Measurements from ENCODE around the gene TSPOAP1.
"Not testable (repeated sequence)": the region's sequence is repeated elsewhere in the genome, so short reads cannot be mapped to it uniquely, and the experiment has no call there.

Gene TSPOAP1

DNA sequence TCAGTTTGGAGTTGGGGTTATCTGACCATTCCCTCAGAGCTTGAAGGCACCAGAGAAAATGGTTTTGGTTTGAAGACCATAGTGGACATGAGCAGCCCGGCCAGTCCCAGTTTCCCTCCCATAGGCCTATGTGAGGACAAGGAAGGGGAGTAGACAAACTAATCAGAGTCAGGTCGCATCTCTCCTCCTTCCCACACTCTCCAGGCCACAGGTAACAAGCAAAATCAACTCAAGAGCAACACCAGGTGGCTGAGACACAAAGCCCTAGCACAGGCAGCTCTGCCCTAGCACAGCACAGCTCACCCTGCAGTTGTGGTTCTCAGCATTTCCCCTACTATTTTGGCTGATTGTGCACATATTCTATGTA, 16.2 kb upstream of the TSPOAP1 start:
- Histone ChIP-seq H3K9ac (ENCODE audit: low read depth, low read length) (no peak overlapping the region), H3K4me1 (ENCODE audit: control insufficient read depth, insufficient read depth, low read length) (peaks cover under 1% of the 10 kb centered on the region), H3K4me3 (ENCODE audit: low read depth, low read length) (no peak overlapping the region), H3K36me3 (ENCODE audit: control insufficient read depth, insufficient read depth, low read length) (peaks cover 43% of the 10 kb centered on the region), H3K9me3 (ENCODE audit: control insufficient read depth, insufficient read depth, low read length) (no peaks in the 10 kb centered on the region), H3K27me3 (ENCODE audit: control insufficient read depth, insufficient read depth, low read length) (no peaks in the 10 kb centered on the region)

DNA sequence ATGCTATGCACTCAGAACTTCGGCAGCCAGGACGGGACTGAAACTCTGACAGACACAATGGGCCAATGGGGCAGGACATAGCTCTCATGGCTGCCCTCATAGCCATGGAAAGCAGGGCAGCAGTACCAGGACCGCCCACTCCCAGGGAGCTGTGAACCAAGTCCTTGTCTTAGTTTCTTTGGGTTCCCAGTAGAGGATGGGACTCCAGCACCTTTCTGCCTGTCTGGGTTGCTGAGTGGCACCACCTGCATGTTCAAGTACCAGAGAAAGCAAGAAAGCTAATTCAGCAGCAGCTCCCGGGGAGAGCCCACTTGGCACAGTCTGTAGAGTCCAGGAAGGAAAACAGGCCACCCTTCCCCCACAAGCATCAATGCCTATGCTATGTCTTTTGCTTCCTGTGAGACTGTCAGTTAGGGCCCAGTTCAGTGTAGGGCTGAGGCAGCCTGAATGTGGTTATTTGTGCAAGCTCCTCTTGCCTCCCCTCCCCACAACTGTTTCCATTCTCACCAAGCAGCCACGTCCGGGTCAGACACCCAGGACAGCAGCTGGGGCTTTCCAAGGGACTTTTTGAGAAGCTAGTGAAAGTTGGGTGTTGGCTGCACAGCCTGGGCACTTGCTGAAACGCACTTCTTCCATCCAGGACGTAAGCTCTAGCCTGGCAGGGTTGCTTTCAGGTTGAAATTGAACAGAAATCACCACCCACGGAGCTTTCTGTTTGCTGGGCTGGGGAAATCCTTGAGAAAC, 15.6 kb upstream of the TSPOAP1 start:
- Histone ChIP-seq H3K4me1 (ENCODE audit: control insufficient read depth, insufficient read depth, low read length) (peaks cover 6% of the 10 kb centered on the region), H3K27me3 (ENCODE audit: control insufficient read depth, insufficient read depth, low read length) (no peaks in the 10 kb centered on the region), H3K9ac (ENCODE audit: low read depth, low read length) (no peak overlapping the region), H3K36me3 (ENCODE audit: control insufficient read depth, insufficient read depth, low read length) (peaks cover 39% of the 10 kb centered on the region), H3K4me3 (ENCODE audit: low read depth, low read length) (no peak overlapping the region), H3K9me3 (ENCODE audit: control insufficient read depth, insufficient read depth, low read length) (no peaks in the 10 kb centered on the region)

DNA sequence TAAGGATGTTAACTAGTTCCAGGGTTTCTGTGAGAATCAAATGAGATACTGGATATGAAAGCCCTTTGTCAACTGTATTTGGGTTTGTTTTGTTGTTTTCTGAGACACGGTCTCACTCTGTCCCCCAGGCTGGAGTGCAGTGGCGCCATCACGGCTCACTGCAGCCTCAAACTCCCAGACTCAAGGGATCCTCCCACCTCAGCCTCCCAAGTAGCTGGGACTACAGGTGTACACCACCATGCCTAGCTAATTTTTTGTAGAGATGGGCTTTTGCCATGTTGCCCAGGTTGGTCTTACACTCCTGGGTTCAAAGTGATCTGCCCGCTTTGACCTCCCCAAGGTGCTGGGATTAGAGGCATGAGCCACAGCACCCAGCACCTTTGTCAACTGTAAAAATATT, 14.5 kb upstream of the TSPOAP1 start:
- H3K4me1 ChIP-seq (ENCODE audit: control insufficient read depth, insufficient read depth, low read length), result peaks cover 12% of the 10 kb centered on the region
- no peak overlapping the region for H3K4me3 ChIP-seq (ENCODE audit: low read depth, low read length)
- no peak overlapping the region for H3K9ac ChIP-seq (ENCODE audit: low read depth, low read length)
- H3K27me3 ChIP-seq (ENCODE audit: control insufficient read depth, insufficient read depth, low read length), result no peaks in the 10 kb centered on the region
- H3K36me3 ChIP-seq (ENCODE audit: control insufficient read depth, insufficient read depth, low read length), result peaks cover 30% of the 10 kb centered on the region
- no peaks in the 10 kb centered on the region for H3K9me3 ChIP-seq (ENCODE audit: control insufficient read depth, insufficient read depth, low read length)

DNA sequence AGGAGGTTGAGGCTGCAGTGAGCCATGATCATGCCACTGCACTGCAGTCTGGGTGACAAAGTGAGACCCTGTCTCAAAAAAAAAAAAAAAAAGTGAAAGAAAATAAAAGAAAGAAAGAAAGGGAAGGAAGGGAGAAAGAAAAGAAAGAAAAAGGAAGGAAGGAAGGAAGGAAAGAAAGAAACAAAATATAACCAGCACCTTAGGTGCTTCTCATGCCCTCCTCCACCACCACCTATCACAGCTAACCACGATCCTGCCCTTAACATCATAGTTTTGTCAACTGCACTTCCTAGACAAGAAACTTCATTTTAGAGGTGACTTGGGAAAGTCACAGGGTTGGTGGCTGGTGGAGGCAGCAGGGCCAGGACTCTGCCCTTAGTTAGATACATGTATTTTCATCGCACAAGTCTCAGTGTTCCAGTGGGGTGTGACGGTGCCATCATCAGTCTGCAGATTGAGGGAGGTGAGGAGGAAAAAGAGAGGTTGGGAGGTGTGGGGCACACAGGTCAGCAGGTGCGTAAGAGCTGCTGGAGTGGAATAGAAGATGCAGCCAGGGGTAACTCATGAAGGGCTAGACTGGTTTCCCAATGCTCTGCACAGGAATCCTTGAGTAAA, 13.4 kb upstream of the TSPOAP1 start:
- Histone ChIP-seq H3K4me3 (ENCODE audit: low read depth, low read length) (no peak overlapping the region), H3K36me3 (ENCODE audit: control insufficient read depth, insufficient read depth, low read length) (peaks cover 21% of the 10 kb centered on the region), H3K4me1 (ENCODE audit: control insufficient read depth, insufficient read depth, low read length) (peaks cover 20% of the 10 kb centered on the region), H3K9me3 (ENCODE audit: control insufficient read depth, insufficient read depth, low read length) (no peaks in the 10 kb centered on the region), H3K9ac (ENCODE audit: low read depth, low read length) (no peak overlapping the region), H3K27me3 (ENCODE audit: control insufficient read depth, insufficient read depth, low read length) (no peaks in the 10 kb centered on the region)

DNA sequence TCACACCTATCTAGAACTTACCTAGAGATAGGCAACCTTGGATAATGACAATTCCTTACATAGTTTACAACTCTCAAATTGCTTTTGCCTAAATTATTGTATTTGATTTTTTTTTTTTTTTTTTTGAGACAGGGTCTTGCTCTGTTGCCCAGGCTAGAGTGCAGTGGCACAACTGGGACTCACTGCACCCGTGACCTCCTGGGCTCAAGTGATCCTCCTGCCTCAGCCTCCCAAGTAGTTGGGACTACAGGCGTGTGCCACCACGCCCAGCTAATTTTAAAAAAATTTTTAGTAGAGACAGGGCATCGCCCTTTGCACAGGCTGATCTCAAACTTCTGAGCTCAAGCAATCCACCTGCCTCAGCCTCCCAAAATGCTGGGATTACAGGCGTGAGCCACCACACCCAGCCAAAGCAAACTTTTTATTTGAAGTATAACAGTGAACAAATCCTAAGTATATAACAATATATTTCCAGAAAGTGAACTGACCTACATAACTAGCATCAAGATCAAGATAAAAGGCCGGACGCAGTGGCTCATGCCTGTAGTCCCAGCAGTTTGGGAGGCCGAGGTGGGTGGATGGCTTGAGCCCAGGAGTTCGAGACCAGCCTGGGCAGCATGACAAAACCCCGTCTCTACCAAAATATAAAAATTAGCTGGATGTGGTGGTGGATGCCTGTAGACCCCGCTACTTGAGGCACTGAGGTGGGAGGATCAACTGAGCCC, 12.7 kb upstream of the TSPOAP1 start:
- not testable (repeated sequence) for H3K9me3 ChIP-seq (ENCODE audit: control insufficient read depth, insufficient read depth, low read length); H3K9ac ChIP-seq (ENCODE audit: low read depth, low read length); H3K4me3 ChIP-seq (ENCODE audit: low read depth, low read length)

DNA sequence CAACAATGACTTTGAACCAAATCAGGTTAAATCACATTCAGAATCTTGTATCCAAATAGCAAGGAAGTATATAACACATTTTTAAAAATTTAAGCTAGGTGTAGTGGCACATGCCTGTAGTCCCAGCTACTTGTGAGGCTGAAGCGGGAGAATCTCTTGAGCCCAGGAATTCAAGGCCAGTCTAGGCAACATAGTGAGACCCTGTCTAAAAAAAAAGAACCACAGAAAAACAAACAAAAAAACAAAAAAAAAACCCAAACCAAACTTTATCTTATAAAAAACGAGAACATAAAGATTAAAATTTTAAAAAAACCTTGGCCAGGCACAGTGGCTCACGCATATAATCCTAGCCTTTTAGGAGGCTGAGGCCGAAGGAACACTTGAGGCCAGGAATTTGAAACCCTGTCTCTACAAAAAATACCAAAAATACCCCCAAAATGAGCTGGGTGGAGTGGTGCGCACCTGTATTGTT, 11.8 kb upstream of the TSPOAP1 start:
- Histone ChIP-seq H3K36me3 (ENCODE audit: control insufficient read depth, insufficient read depth, low read length) (peaks cover 11% of the 10 kb centered on the region), H3K27me3 (ENCODE audit: control insufficient read depth, insufficient read depth, low read length) (no peaks in the 10 kb centered on the region), H3K4me1 (ENCODE audit: control insufficient read depth, insufficient read depth, low read length) (peaks cover 26% of the 10 kb centered on the region), H3K9me3 (ENCODE audit: control insufficient read depth, insufficient read depth, low read length) (no peaks in the 10 kb centered on the region), H3K4me3 (ENCODE audit: low read depth, low read length) (no peak overlapping the region), H3K9ac (ENCODE audit: low read depth, low read length) (peak overlapping the region; percentile 70)

More for the DNA sequence above, 12.7 kb upstream of the TSPOAP1 start:
- H3K36me3 ChIP-seq (ENCODE audit: control insufficient read depth, insufficient read depth, low read length), result peaks cover 20% of the 10 kb centered on the region
- H3K27me3 ChIP-seq (ENCODE audit: control insufficient read depth, insufficient read depth, low read length), result not testable (repeated sequence)
- peaks cover 26% of the 10 kb centered on the region for H3K4me1 ChIP-seq (ENCODE audit: control insufficient read depth, insufficient read depth, low read length)

DNA sequence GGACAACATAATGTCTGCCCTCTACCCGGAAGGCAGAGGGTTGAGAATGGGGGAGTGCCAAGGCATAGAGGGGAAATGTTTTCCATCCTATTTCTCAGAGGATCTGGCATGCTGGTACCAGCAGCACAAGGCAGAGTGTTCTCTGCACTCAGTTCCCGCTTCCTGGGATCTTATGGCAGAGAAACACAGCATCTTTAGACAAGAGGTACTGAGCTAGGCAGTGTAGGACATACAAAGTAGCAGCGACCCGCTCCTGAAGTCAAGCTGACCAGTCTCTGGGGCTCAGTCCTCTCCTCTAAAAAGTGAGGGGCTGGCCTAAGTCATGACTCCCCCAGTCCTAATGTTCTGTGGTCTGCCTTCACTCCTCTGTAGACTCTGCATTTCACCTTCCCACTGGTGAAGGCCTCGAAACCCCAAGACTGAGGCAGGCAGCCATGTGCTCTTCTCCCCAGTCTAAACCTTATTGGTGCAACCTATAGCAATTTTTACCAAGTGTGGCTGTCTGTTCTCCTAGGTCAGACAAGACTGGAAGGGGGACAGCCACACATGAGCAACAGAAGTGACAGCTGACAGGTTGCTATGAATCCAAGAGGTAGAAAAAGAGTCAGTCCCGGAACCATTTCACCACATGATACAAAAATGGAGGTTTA, 11.3 kb upstream of the TSPOAP1 start:
- Histone ChIP-seq H3K4me3 (ENCODE audit: low read depth, low read length) (peak overlapping the region; percentile 42), H3K9me3 (ENCODE audit: control insufficient read depth, insufficient read depth, low read length) (no peaks in the 10 kb centered on the region), H3K36me3 (ENCODE audit: control insufficient read depth, insufficient read depth, low read length) (peaks cover 10% of the 10 kb centered on the region), H3K27me3 (ENCODE audit: control insufficient read depth, insufficient read depth, low read length) (no peaks in the 10 kb centered on the region), H3K4me1 (ENCODE audit: control insufficient read depth, insufficient read depth, low read length) (peaks cover 26% of the 10 kb centered on the region), H3K9ac (ENCODE audit: low read depth, low read length) (peak overlapping the region; percentile 70)

DNA sequence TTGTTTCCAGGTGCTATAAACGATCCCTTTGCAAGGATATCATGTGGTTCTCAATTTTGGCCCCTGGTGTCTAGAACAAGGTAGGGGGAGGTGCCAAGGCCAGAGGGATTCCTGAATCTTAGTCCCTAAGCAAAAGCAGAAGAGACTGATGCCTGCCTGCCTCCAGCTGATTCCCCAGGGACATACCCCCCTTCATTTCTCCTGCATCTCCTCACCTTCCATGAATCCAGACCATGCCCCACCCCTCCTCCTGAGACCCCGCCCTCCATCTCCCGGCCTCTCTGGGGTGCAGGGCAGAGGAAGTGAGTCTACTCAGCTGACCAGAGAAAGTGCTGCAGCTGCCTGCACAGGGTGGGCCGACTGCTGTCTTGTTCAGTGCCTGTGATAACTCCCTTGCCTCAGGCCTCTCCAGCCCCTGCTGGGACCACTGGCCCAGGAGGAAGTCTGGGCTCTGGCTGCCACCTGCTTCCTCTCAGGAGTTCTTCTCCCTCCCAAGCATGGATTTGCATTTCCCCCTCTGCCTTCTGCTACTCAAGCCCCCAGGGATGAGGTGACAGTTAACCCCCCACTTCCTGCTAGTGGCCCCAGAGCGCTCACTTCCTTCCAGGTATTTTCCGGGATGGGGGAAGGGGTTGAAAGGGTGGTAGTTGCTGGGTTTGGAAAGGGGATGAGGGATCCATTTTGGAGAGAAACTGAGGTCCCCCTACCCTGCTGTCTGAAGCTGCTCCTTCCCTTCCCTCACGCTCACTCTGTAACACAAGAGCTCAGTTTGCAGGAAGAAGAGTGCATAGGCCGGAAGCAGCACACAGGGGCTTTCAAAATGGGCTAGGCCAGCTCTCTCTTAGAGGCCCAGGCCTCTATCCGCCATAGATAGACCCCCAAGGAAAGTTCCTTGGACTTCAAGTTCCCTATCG, 10.5 kb upstream of the TSPOAP1 start:
- Histone ChIP-seq H3K4me1 (ENCODE audit: control insufficient read depth, insufficient read depth, low read length) (peaks cover 26% of the 10 kb centered on the region), H3K27me3 (ENCODE audit: control insufficient read depth, insufficient read depth, low read length) (no peaks in the 10 kb centered on the region), H3K36me3 (ENCODE audit: control insufficient read depth, insufficient read depth, low read length) (peaks cover 3% of the 10 kb centered on the region), H3K9me3 (ENCODE audit: control insufficient read depth, insufficient read depth, low read length) (no peaks in the 10 kb centered on the region), H3K4me3 (ENCODE audit: low read depth, low read length) (peak overlapping the region; percentile 43), H3K9ac (ENCODE audit: low read depth, low read length) (peak overlapping the region; percentile 70)

DNA sequence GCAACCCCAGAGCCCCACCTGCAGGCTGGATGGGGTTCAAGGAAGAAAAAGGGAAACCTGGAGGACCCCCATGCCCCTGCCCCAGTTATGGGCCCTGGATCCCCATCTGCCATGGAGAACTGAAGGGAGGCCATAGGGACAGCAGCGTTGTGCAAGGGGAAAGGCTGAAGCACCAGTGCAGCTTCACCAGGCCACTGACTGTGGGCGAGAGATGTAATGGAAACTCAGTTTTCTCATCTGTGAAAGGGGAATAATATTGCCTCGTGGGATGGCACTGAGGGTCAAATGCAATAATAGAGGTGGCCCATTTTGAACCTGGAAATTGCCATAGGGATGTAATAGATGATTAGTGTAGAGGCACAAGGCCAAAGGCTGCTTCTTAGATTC, 9.9 kb upstream of the TSPOAP1 start:
- Histone ChIP-seq H3K9ac (ENCODE audit: low read depth, low read length) (peak overlapping the region; percentile 60), H3K36me3 (ENCODE audit: control insufficient read depth, insufficient read depth, low read length) (no peaks in the 10 kb centered on the region), H3K4me3 (ENCODE audit: low read depth, low read length) (peak overlapping the region; percentile 43), H3K4me1 (ENCODE audit: control insufficient read depth, insufficient read depth, low read length) (peaks cover 27% of the 10 kb centered on the region), H3K9me3 (ENCODE audit: control insufficient read depth, insufficient read depth, low read length) (no peaks in the 10 kb centered on the region), H3K27me3 (ENCODE audit: control insufficient read depth, insufficient read depth, low read length) (no peaks in the 10 kb centered on the region)

DNA sequence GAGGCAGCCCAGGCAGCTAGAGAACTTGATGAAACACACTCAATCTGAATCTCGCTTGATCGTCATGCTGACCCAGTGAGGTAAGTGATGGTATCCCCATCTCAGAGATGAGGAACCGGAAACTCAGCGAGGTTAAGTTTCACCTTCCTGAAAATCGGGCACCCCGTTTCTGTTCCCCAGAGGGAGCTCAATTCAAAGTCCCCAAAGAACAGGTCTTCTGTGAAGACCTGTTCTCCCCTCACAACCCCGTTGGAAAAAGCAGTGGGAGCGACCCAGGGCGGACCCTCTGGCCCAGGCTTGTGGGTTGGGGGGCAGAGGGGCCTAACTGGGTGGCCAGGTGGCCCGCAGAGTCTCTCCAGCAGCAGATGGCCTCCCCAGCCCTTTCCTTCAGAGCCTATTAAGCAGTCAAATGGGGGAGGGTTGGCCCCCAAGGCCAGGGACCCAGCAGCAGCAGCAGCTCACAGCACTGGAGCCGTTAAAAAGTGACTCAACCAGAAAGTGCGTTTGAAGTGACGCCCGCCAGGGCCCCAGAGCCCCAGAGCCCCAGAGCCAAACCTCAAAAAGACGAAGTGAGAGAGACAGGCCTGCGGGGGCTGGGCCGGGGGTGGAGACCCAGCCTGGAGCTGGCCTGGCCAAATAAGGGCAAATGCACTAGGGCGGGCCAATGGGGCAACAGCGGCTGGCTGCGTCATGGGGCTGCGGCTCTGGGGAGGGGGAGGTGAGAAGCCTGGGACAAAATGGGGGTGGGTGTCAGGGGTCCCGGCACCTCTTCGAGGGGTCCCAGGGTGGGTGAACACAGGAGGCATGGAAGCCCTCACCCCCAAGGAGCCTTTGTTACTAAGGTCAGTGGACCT, 9.2 kb upstream of the TSPOAP1 start:
- Histone ChIP-seq H3K4me3 (ENCODE audit: low read depth, low read length) (peak overlapping the region; percentile 43), H3K27me3 (ENCODE audit: control insufficient read depth, insufficient read depth, low read length) (no peaks in the 10 kb centered on the region), H3K4me1 (ENCODE audit: control insufficient read depth, insufficient read depth, low read length) (peaks cover 30% of the 10 kb centered on the region), H3K9ac (ENCODE audit: low read depth, low read length) (peak overlapping the region; percentile 90), H3K36me3 (ENCODE audit: control insufficient read depth, insufficient read depth, low read length) (no peaks in the 10 kb centered on the region), H3K9me3 (ENCODE audit: control insufficient read depth, insufficient read depth, low read length) (no peaks in the 10 kb centered on the region)
